SU-DHL-6 (cell line): Measurements from ENCODE around the gene CBFA2T2.

Experiments
- EZH2phosphoT487 ChIP-seq: fragments of 200-600 bp; sonication (generic), shearing (Covaris generic); conservative IDR thresholded peaks from 2 replicates; pipeline ENCODE4 v1.6.1; 2018; ENCODE audit warnings: mild to moderate bottlenecking, antibody characterized with exemption, low read length, moderate library complexity, mixed read lengths
- TF ChIP-seq, protein P1 (sequence below): fragments of 200-600 bp; sonication (generic); IDR thresholded peaks from one replicate; pipeline ENCODE4 v1.5.1; 2017; ENCODE audit warnings: antibody characterized with exemption, mild to moderate bottlenecking, low read length, moderate library complexity; ENCODE audit not compliant: insufficient read depth, poor library complexity, severe bottlenecking

DNA sequence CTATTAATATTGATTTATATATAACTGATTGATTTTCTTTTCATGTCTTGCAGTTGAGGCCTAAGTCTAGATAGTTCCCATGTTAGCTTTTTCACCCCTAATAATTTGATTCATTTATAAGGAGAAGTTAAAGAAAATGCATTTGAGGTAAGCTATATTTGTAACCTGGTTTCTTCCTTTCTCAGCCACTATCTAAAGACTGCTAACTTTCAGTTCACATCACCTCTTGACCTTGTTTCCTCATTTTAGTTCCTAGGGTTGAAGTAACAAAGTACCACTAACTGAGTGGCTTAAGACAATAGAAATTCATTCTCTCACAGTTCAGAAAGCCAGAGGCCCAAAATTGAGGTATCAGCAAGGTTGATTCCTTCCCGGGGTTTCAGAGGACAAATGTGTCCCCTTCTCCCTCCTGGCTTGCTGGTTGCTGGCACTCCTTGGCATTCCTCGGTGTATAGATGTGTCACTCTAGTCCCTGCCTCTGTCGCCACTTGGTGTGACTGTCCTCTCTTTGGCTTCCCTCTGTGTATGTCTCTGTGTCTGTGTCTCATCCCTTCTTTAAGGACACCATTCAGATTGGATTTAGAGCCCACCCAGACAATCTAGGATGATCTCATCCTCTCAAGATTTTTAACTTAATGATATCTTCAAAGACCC, 116.3 kb downstream of the CBFA2T2 start:
- TF ChIP-seq, protein P1, sequence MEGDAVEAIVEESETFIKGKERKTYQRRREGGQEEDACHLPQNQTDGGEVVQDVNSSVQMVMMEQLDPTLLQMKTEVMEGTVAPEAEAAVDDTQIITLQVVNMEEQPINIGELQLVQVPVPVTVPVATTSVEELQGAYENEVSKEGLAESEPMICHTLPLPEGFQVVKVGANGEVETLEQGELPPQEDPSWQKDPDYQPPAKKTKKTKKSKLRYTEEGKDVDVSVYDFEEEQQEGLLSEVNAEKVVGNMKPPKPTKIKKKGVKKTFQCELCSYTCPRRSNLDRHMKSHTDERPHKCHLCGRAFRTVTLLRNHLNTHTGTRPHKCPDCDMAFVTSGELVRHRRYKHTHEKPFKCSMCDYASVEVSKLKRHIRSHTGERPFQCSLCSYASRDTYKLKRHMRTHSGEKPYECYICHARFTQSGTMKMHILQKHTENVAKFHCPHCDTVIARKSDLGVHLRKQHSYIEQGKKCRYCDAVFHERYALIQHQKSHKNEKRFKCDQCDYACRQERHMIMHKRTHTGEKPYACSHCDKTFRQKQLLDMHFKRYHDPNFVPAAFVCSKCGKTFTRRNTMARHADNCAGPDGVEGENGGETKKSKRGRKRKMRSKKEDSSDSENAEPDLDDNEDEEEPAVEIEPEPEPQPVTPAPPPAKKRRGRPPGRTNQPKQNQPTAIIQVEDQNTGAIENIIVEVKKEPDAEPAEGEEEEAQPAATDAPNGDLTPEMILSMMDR: no peak
- TF ChIP-seq EZH2phosphoT487: no peak
